Measurements from ENCODE around the gene KIFBP. TPM values are rescaled to one million over a fixed set of nuclear protein-coding genes. Genes with fewer than 3 reads are reported as not detected.

KIFBP gene
- total and polyA plus RNA-seq, 12 donors, result 16.7 to 67.9 (median 51.6) TPM

- TF ChIP-seq CTCF (IDR thresholded peaks at IDR 0.05), result no peak
- DNase-seq (no peak), ATAC-seq (no peak)
- WGBS, 2 donors, result 94 to 97% methylated on average over 2 of the region's 2 CpGs
- peak overlapping the region in 2 of 10 donors; percentile 83 to 94 for H3K27ac ChIP-seq
- no peaks in the 10 kb centered on the region for H3K27me3 ChIP-seq
- H3K36me3 ChIP-seq, result no peaks in the 10 kb centered on the region
- intact Hi-C loops (cut with DNase I), result loop anchor here in 4 of 10 donors (5.0 kb wide), 1 partner anchor 37 kb away; no protein-coding TSS in a partner anchor
- H3K9me3 ChIP-seq, result no peaks in the 10 kb centered on the region
- H3K4me3 ChIP-seq, result no peak overlapping the region
- H3K4me1 ChIP-seq, result peaks cover 0 to 95% (median 29%) of the 10 kb centered on the region in 9 donors
Measured at GRCh38 chr10:69055241-69055640, 66.6 kb downstream of the KIFBP start.

GRCh38 chr10:69056129-69056528, 67.5 kb downstream of the KIFBP start:
- Histone ChIP-seq H3K4me1 (peaks cover 0 to 96% (median 38%) of the 10 kb centered on the region in 9 donors), H3K27ac (peak overlapping the region in 9 of 10 donors; percentile 59 to 95 (median 77)), H3K27me3 (no peaks in the 10 kb centered on the region), H3K36me3 (no peaks in the 10 kb centered on the region), H3K9me3 (no peaks in the 10 kb centered on the region), H3K4me3 (peak overlapping the region in 1 of 10 donors; percentile 5)
- ATAC-seq (peak; percentile 32 to 61 (median 50)), DNase-seq (no peak)
- intact Hi-C loops (cut with DNase I), result loop anchor here in 4 of 10 donors (5.0 kb wide), 1 partner anchor 36 kb away; no protein-coding TSS in a partner anchor
- WGBS, 2 donors, result 49 to 53% methylated on average over 7 of the region's 7 CpGs
- TF ChIP-seq CTCF (IDR thresholded peaks at IDR 0.05), result no peak

GRCh38 chr10:69056536-69057260, 68.1 kb downstream of the KIFBP start:
- H3K9me3 ChIP-seq, result no peaks in the 10 kb centered on the region
- peaks cover under 1 to 96% (median 39%) of the 10 kb centered on the region in 9 donors for H3K4me1 ChIP-seq
- peak overlapping the region in 4 of 10 donors; percentile 13 to 28 (median 16) for H3K4me3 ChIP-seq
- intact Hi-C loops (cut with DNase I), result loop anchor here in 4 of 10 donors (5.0 kb wide), 1 partner anchor 36 kb away; no protein-coding TSS in a partner anchor
- no peak for ATAC-seq
- H3K36me3 ChIP-seq, result no peaks in the 10 kb centered on the region
- 69% methylated on average over 14 of the region's 14 CpGs for WGBS, 2 donors
- no peaks in the 10 kb centered on the region for H3K27me3 ChIP-seq
- peak overlapping the region; percentile 22 to 95 (median 75) for H3K27ac ChIP-seq
- no peak for TF ChIP-seq CTCF (IDR thresholded peaks at IDR 0.05)
- DNase-seq, result no peak

- H3K27me3 ChIP-seq, result no peaks in the 10 kb centered on the region
- DNase-seq (peak; percentile 49 to 57), ATAC-seq (peak; percentile 23 to 72 (median 50))
- peak overlapping the region in 4 of 10 donors; percentile 0 to 28 (median 16) for H3K4me3 ChIP-seq
- H3K27ac ChIP-seq, result peak overlapping the region; percentile 59 to 95 (median 75)
- intact Hi-C loops (cut with DNase I), result loop anchor here in 4 of 10 donors (5.0 kb wide), 1 partner anchor 35 kb away; no protein-coding TSS in a partner anchor
- TF ChIP-seq CTCF (IDR thresholded peaks at IDR 0.05), result peak in 6 of 9 donors; percentile 9 to 55 (median 31)
- WGBS, 2 donors, result 53 to 56% methylated on average over 14 of the region's 14 CpGs
- H3K9me3 ChIP-seq, result no peaks in the 10 kb centered on the region
- no peaks in the 10 kb centered on the region for H3K36me3 ChIP-seq
- H3K4me1 ChIP-seq, result peaks cover 5 to 96% (median 46%) of the 10 kb centered on the region in 9 donors
Measured at GRCh38 chr10:69057261-69057950, 68.8 kb downstream of the KIFBP start.
